ENCODE measurements around the gene BTBD7. TPM values are rescaled to one million over a fixed set of nuclear protein-coding genes. Genes with fewer than 3 reads are reported as not detected.
"Not testable (repeated sequence)": the region's sequence is repeated elsewhere in the genome, so short reads cannot be mapped to it uniquely, and the experiment has no call there.

Gene BTBD7
- total and polyA plus RNA-seq, 2 donors (not counting 3 experiments of a cell fraction or from before 2014, with no cell fraction given) = 20.9 to 50.2 TPM

- H3K4me2 ChIP-seq (ENCODE audit: insufficient read depth, low read length) = no peak overlapping the region
- no peak for DNase-seq (ENCODE audit: low read depth, low spot score)
- H3K9ac ChIP-seq (replicated peaks; ENCODE audit: extremely low read depth, insufficient read depth, low read length) = no peak overlapping the region
- H3K79me2 ChIP-seq (ENCODE audit: control insufficient read depth, insufficient read depth, low read length) = no peaks in the 10 kb centered on the region
- BruUV-seq (replicated peaks) = no TSS peak
- H3K9me1 ChIP-seq (replicated peaks; ENCODE audit: control insufficient read depth, extremely low read depth, insufficient read depth, low read length) = no peaks in the 10 kb centered on the region
- TF ChIP-seq, protein P1, sequence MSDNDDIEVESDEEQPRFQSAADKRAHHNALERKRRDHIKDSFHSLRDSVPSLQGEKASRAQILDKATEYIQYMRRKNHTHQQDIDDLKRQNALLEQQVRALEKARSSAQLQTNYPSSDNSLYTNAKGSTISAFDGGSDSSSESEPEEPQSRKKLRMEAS (IDR thresholded peaks at IDR 0.05; ENCODE audit: insufficient read depth, insufficient read length) = no peak
- TF ChIP-seq GATA2 (IDR thresholded peaks at IDR 0.05; ENCODE audit: insufficient read depth, insufficient read length, low read depth, low read length) = no peak
- TF ChIP-seq MYC (IDR thresholded peaks at IDR 0.05; ENCODE audit: low read depth, low read length) = no peak
- no peak for TF ChIP-seq POLR2A (IDR thresholded peaks at IDR 0.05; ENCODE audit: low read depth, low read length)
- TF ChIP-seq JUN (IDR thresholded peaks at IDR 0.05; ENCODE audit: borderline replicate concordance, insufficient read depth, insufficient read length, low read depth) = no peak
- no peak for TF ChIP-seq FOS (IDR thresholded peaks at IDR 0.05; ENCODE audit: borderline replicate concordance, insufficient read depth, low read length)
- no peak for TF ChIP-seq CTCF (IDR thresholded peaks at IDR 0.05; ENCODE audit: extremely low read depth in 1 of 2, insufficient read depth in 1 of 2, low read depth in 1 of 2, low read length in 2 of 2)
- no peaks in the 10 kb centered on the region for H3K4me1 ChIP-seq (ENCODE audit: control insufficient read depth, extremely low read depth, insufficient read depth, low read length)
- H3K9me3 ChIP-seq (replicated peaks; ENCODE audit: control insufficient read depth, insufficient read depth, low read length) = no peaks in the 10 kb centered on the region
- H3K4me3 ChIP-seq (replicated peaks in 1 of 3; ENCODE audit: insufficient read depth in 1 of 3, low read depth in 1 of 3, low read length in 3 of 3) = no peak overlapping the region
- no peak overlapping the region for H2AFZ ChIP-seq (ENCODE audit: low read depth, low read length)
- ChIA-PET CTCF (interaction anchor here (1.0 to 2.4 kb wide), 2 partner anchors 302 to 381 kb away, joined by 4 to 9 read pairs; no protein-coding TSS in a partner anchor), POLR2A (no interaction called here)
- dilution Hi-C loops (cut with MboI; ENCODE audit: extremely low pct_ligation_motif_present, low sequenced_read_pairs) (no loop called here), intact Hi-C loops (cut with micrococcal nuclease) (loop anchor here (2.0 to 5.0 kb wide), 2 partner anchors 308 to 383 kb away; no protein-coding TSS in a partner anchor)
- no peaks in the 10 kb centered on the region for H4K20me1 ChIP-seq (replicated peaks; ENCODE audit: control insufficient read depth, extremely low read depth, insufficient read depth, low read length)
- H3K27ac ChIP-seq (ENCODE audit: insufficient read depth, low read depth, low read length) = no peak overlapping the region
- H3K27me3 ChIP-seq (ENCODE audit: control insufficient read depth in 2 of 2, insufficient read depth in 2 of 2, low read length in 2 of 2) = no peaks in the 10 kb centered on the region
- no peaks in the 10 kb centered on the region for H3K36me3 ChIP-seq (ENCODE audit: control insufficient read depth in 2 of 2, extremely low read depth in 1 of 2, insufficient read depth in 2 of 2, low read length in 2 of 2)
- no peak for FAIRE-seq
Measured at GRCh38 chr14:93234798-93235197, 98.0 kb downstream of the BTBD7 start.

GRCh38 chr14:93233078-93233477 is 99.8 kb downstream of the BTBD7 start:
- H3K9me1 ChIP-seq (replicated peaks; ENCODE audit: control insufficient read depth, extremely low read depth, insufficient read depth, low read length); POLR2A ChIA-PET; H3K27me3 ChIP-seq (ENCODE audit: control insufficient read depth in 2 of 2, insufficient read depth in 2 of 2, low read length in 2 of 2); H3K4me1 ChIP-seq (ENCODE audit: control insufficient read depth, extremely low read depth, insufficient read depth, low read length); H3K27ac ChIP-seq (ENCODE audit: insufficient read depth, low read depth, low read length); DNase-seq (ENCODE audit: low read depth, low spot score); H3K79me2 ChIP-seq (ENCODE audit: control insufficient read depth, insufficient read depth, low read length); H3K4me2 ChIP-seq (ENCODE audit: insufficient read depth, low read length); dilution Hi-C loops (cut with MboI; ENCODE audit: extremely low pct_ligation_motif_present, low sequenced_read_pairs); BruUV-seq (replicated peaks); H3K36me3 ChIP-seq (ENCODE audit: control insufficient read depth in 2 of 2, extremely low read depth in 1 of 2, insufficient read depth in 2 of 2, low read length in 2 of 2); FAIRE-seq; H2AFZ ChIP-seq (ENCODE audit: low read depth, low read length); H3K9me3 ChIP-seq (replicated peaks; ENCODE audit: control insufficient read depth, insufficient read depth, low read length); H3K9ac ChIP-seq (replicated peaks; ENCODE audit: extremely low read depth, insufficient read depth, low read length); H3K4me3 ChIP-seq (replicated peaks in 1 of 3; ENCODE audit: insufficient read depth in 1 of 3, low read depth in 1 of 3, low read length in 3 of 3); H4K20me1 ChIP-seq (replicated peaks; ENCODE audit: control insufficient read depth, extremely low read depth, insufficient read depth, low read length): not testable (repeated sequence)
- intact Hi-C loops (cut with micrococcal nuclease) = loop anchor here (2.0 to 5.0 kb wide), 2 partner anchors 100 to 384 kb away; partner anchors contain the start of gene BTBD7
- CTCF ChIA-PET = interaction anchor here (0.7 to 3.3 kb wide), 6 partner anchors 14 to 659 kb away, joined by 3 to 10 read pairs (median 4); no protein-coding TSS in a partner anchor

Data from endothelial cell of umbilical vein (primary cell).